Astrocyte (in vitro differentiated cells and primary cell): ENCODE results near the gene ZBTB8OS. TPM values are rescaled to one million over a fixed set of nuclear protein-coding genes. Genes with fewer than 3 reads are reported as not detected.
"Not testable (repeated sequence)": the region's sequence is repeated elsewhere in the genome, so short reads cannot be mapped to it uniquely, and the experiment has no call there.

Experiments
- DNase-seq: peaks from one replicate; pipeline ENCODE4 v3.0.0-alpha.2; 2010; ENCODE audit warnings: low read depth
- FAIRE-seq: peaks from 2 replicates; lab custom pipeline; 2011; peaks lifted over from hg19 to GRCh38; lab: Jason Lieb, UNC
- H2AFZ ChIP-seq: 2 replicates; pipeline ENCODE4 v1.6.0; 2012; ENCODE audit warnings: low read depth, low read length, inconsistent platforms
- H3K27ac ChIP-seq: 2 replicates; pipeline ENCODE4 v1.5.1; 2011; ENCODE audit warnings: low read depth, low read length, inconsistent platforms
- H3K27me3 ChIP-seq: 2 replicates; pipeline ENCODE4 v1.6.0; 2011; ENCODE audit warnings: low read length, inconsistent platforms; ENCODE audit not compliant: insufficient read depth
- H3K36me3 ChIP-seq: 2 replicates; pipeline ENCODE4 v1.5.1; 2011; ENCODE audit warnings: low read length, inconsistent platforms; ENCODE audit not compliant: insufficient read depth
- H3K4me1 ChIP-seq: 2 replicates; pipeline ENCODE4 v1.5.1; 2011; ENCODE audit warnings: low read length, inconsistent platforms; ENCODE audit not compliant: insufficient read depth
- H3K4me2 ChIP-seq: 2 replicates; pipeline ENCODE4 v1.6.0; 2012; ENCODE audit warnings: low read length, inconsistent platforms
- H3K4me3 ChIP-seq: 2 replicates; pipeline ENCODE4 v1.5.1; 2011; ENCODE audit warnings: low read depth, mild to moderate bottlenecking, low read length, inconsistent platforms; ENCODE audit not compliant: insufficient read depth
- H3K79me2 ChIP-seq: 2 replicates; pipeline ENCODE4 v1.6.0; 2012; ENCODE audit warnings: mild to moderate bottlenecking, low read length, inconsistent platforms; ENCODE audit not compliant: insufficient read depth
- H3K9ac ChIP-seq: 2 replicates; pipeline ENCODE4 v1.6.0; 2012; ENCODE audit warnings: mild to moderate bottlenecking, low read length, inconsistent platforms
- H3K9me3 ChIP-seq: 2 replicates; pipeline ENCODE4 v1.5.1; 2012; ENCODE audit warnings: low read depth, mild to moderate bottlenecking, low read length, inconsistent platforms; ENCODE audit not compliant: insufficient read depth
- H4K20me1 ChIP-seq: 2 replicates; pipeline ENCODE4 v1.6.0; 2012; ENCODE audit warnings: low read length, inconsistent platforms; ENCODE audit not compliant: insufficient read depth
- H3K27ac Mint-ChIP-seq: one replicate; pipeline ENCODE4 v1.8.0; 2021; ENCODE audit warnings: mild to moderate bottlenecking, mixed read lengths; ENCODE audit not compliant: unreplicated experiment
- H3K27me3 Mint-ChIP-seq: one replicate; pipeline ENCODE4 v1.8.0; 2021; ENCODE audit warnings: low read depth, mixed read lengths; ENCODE audit not compliant: unreplicated experiment
- H3K36me3 Mint-ChIP-seq: one replicate; pipeline ENCODE4 v1.8.0; 2021; ENCODE audit warnings: low read depth, mixed read lengths; ENCODE audit not compliant: unreplicated experiment
- H3K4me1 Mint-ChIP-seq: one replicate; pipeline ENCODE4 v1.8.0; 2021; ENCODE audit warnings: low read depth, mixed read lengths; ENCODE audit not compliant: unreplicated experiment
- H3K4me3 Mint-ChIP-seq: one replicate; pipeline ENCODE4 v1.8.0; 2021; ENCODE audit warnings: mild to moderate bottlenecking, moderate library complexity, mixed read lengths; ENCODE audit not compliant: unreplicated experiment
- H3K9me3 Mint-ChIP-seq: one replicate; pipeline ENCODE4 v1.8.0; 2021; ENCODE audit warnings: mild to moderate bottlenecking, mixed read lengths; ENCODE audit not compliant: unreplicated experiment
- CTCF ChIP-seq: IDR thresholded peaks from 2 replicates; pipeline ENCODE4 v1.5.1; 2011; ENCODE audit warnings: low read depth, mild to moderate bottlenecking, inconsistent platforms, low read length, moderate library complexity; ENCODE audit not compliant: insufficient read depth
- EZH2 ChIP-seq: IDR thresholded peaks from 2 replicates; pipeline ENCODE4 v1.6.1; 2012; ENCODE audit warnings: mild to moderate bottlenecking, low read length, inconsistent platforms; ENCODE audit not compliant: insufficient read depth
- total RNA-seq: library from RNA; stranded (reverse); gene quantifications from 2 replicates; pipeline ENCODE4 v1.2.1, GENCODE V29; 2021

Gene ZBTB8OS
- total RNA-seq, 1 donor from 2014 or later = 60.4 TPM

- Histone ChIP-seq H3K36me3 (peaks cover 6% of the 10 kb centered on the region), H3K79me2 (peaks cover 32% of the 10 kb centered on the region), H3K27ac (no peak overlapping the region), H3K4me1 (no peaks in the 10 kb centered on the region), H2AFZ (no peak overlapping the region), H4K20me1 (peaks cover 9% of the 10 kb centered on the region), H3K27me3 (no peaks in the 10 kb centered on the region), H3K4me3 (no peak overlapping the region), H3K9ac (no peak overlapping the region), H3K9me3 (no peaks in the 10 kb centered on the region), H3K4me2 (no peak overlapping the region)
- peaks cover 10% of the 10 kb centered on the region for H3K4me1 Mint-ChIP-seq
- no peak for FAIRE-seq
- H3K36me3 Mint-ChIP-seq = peaks cover 7% of the 10 kb centered on the region
- no peak overlapping the region for H3K4me3 Mint-ChIP-seq
- no peaks in the 10 kb centered on the region for H3K27me3 Mint-ChIP-seq
- TF ChIP-seq CTCF (no peak), EZH2 (no peak)
- no peak overlapping the region for H3K27ac Mint-ChIP-seq
- no peak for DNase-seq
- no peaks in the 10 kb centered on the region for H3K9me3 Mint-ChIP-seq
These were observed 17.5 kb downstream of the ZBTB8OS start for GRCh38 chr1:32632829-32633228.

DNA sequence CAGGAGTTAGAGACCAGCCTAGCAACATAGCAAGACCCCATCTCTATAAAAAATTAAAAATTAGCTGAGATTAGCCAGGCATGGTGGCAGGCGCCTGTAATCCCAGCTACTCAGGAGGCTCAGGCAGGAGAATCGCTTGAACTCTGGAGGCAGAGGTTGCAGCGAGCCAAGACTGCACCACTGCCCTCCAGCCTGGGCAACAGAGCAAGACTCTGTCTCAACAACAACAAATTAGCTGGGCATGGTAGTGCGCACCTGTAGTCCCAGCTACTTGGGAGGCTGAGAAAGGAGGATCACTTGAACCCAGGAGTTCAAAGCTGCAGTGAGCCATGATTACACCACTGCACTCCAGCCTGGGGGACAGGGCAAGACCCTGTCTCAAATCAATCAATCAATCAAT is 20.2 kb downstream of the ZBTB8OS start:
- H2AFZ ChIP-seq, H3K4me3 Mint-ChIP-seq, H3K4me3 ChIP-seq, FAIRE-seq, H4K20me1 ChIP-seq, H3K27ac Mint-ChIP-seq, H3K9me3 Mint-ChIP-seq, H3K4me1 Mint-ChIP-seq, DNase-seq, H3K9ac ChIP-seq, H3K27ac ChIP-seq, H3K4me2 ChIP-seq, H3K36me3 Mint-ChIP-seq, H3K27me3 Mint-ChIP-seq, H3K27me3 ChIP-seq, H3K79me2 ChIP-seq, H3K4me1 ChIP-seq, H3K9me3 ChIP-seq: not testable (repeated sequence)
- H3K36me3 ChIP-seq = peaks cover 14% of the 10 kb centered on the region

GRCh38 chr1:32627596-32628162 is 22.7 kb downstream of the ZBTB8OS start:
- H3K9me3 Mint-ChIP-seq = no peaks in the 10 kb centered on the region
- FAIRE-seq (no peak), DNase-seq (no peak)
- Histone ChIP-seq H3K4me2 (no peak overlapping the region), H3K36me3 (peaks cover 8% of the 10 kb centered on the region), H3K4me3 (no peak overlapping the region), H3K9ac (no peak overlapping the region), H3K4me1 (no peaks in the 10 kb centered on the region), H2AFZ (no peak overlapping the region), H4K20me1 (peaks cover 3% of the 10 kb centered on the region), H3K27me3 (no peaks in the 10 kb centered on the region), H3K79me2 (peaks cover 3% of the 10 kb centered on the region), H3K27ac (no peak overlapping the region), H3K9me3 (no peaks in the 10 kb centered on the region)
- TF ChIP-seq EZH2 (no peak), CTCF (no peak)
- no peak overlapping the region for H3K27ac Mint-ChIP-seq
- no peaks in the 10 kb centered on the region for H3K27me3 Mint-ChIP-seq
- peaks cover 8% of the 10 kb centered on the region for H3K4me1 Mint-ChIP-seq
- H3K36me3 Mint-ChIP-seq = peaks cover 10% of the 10 kb centered on the region
- H3K4me3 Mint-ChIP-seq = no peak overlapping the region
